ENCODE data around the gene SDR42E1.
A peak's percentile ranks its signal among the peaks of the same experiment; 100 is the strongest.

SDR42E1 gene, protein sequence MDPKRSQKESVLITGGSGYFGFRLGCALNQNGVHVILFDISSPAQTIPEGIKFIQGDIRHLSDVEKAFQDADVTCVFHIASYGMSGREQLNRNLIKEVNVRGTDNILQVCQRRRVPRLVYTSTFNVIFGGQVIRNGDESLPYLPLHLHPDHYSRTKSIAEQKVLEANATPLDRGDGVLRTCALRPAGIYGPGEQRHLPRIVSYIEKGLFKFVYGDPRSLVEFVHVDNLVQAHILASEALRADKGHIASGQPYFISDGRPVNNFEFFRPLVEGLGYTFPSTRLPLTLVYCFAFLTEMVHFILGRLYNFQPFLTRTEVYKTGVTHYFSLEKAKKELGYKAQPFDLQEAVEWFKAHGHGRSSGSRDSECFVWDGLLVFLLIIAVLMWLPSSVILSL

GRCh38 chr16:82011199-82011641 is at the start of gene SDR42E1:
Gene SDR42E1, minus strand, starts transcription at chr16:82011470. Its CDS starts 10,612 bp downstream, at chr16:82000858.
- peak; percentile 41 to 69 (median 52) for DNase-seq

- DNase-seq, result no peak
Observed at GRCh38 chr16:82059983-82060421, 48.7 kb upstream of the SDR42E1 start.

DNA sequence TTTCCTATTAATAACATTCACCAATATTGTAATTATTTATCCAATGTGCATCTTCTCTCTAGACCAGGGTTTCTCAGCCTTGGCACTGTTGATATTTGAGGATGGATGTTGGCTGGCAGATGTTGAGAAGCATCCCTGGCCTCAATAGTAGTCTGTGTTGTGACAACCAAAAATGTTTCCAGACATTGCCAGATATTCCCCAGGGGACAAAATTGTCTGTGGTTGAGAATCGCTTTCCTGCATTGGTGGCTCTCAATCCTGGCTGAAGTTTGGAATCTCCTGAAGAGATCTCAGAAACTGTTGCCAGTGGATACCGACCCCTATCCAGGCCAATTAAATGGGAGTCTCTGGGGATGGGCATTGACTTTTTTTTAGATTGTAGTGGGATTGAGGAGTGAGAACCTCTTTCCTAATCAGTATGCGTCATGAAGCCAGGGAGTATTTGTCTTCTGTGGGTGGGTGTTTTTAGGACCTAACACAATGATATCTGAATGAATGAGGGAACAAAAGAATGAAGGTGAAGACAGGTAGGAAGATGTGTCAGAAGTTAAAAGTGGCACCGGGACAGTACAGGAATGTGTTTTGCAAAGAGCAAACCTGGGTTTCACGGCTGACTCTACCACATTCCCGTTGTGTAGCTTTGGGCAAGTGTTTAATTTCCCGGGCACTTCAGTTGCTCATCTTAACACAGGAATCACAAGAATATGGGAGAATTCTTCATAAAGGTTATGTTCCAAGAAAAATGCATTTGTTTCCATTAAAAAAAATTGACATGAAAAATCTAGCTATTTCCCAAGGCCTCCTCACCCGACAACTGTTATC is 48.1 kb upstream of the SDR42E1 start:
- DNase-seq, result no peak

DNA sequence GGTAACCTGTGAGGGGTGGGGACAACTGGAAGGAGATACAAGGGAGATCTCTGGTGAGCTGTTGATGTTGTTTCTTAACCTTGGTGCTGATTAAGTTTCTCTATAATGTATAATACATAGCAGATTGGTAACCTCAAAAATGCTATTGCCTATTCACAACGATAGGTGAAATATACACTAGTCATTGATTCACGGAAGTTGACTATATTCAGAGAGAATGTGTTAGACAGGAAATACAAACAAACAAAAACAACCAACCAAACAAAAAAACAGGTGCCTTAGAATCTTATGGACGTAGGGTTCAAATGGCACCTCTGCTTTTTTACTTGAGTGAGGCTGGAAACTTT is 45.3 kb upstream of the SDR42E1 start:
- DNase-seq, result no peak

GRCh38 chr16:82055728-82056549 is 44.7 kb upstream of the SDR42E1 start:
- no peak for DNase-seq

- no peak for DNase-seq
Observed at GRCh38 chr16:82055117-82055516, 43.8 kb upstream of the SDR42E1 start.

DNA sequence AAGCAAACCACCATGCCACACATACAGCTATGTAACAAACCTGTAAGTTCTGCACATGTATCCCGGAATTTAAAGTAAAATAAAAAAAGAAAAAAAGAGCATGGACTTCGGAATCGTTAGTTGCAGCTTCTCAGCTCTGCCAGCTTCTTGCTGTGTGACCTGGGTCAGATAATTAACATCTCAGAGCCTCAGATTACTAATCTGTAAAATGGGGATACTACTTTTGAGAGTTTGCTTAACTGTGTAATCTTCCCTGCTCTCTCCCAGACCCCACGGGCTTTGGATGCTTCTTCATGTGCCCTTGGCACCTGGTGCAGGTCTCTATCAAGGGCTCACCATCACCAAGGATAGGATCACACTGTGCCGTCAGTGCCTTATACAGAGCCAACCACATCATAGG is 40.4 kb upstream of the SDR42E1 start:
- DNase-seq, result no peak

DNA sequence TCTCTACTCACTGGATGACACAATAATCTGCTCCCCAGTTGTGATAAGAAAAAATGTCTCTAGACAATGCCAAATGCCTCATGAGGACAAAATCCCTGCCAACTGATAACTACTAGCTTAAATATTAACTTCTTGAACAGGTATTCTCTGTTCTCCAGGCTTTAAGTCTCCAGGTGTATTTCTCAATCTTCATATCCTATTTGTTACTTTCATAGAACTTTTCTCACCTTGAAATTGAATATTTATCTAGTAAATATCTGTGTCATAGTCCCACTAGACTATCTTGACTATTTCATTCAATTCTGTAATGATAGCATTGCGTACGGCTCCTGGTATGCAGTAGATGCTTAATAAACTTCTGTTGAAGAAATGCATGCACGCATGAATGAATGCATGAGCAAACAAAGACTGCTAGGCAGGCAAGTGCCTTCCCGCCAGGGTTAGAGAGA is 39.7 kb upstream of the SDR42E1 start:
- no peak for DNase-seq

DNA sequence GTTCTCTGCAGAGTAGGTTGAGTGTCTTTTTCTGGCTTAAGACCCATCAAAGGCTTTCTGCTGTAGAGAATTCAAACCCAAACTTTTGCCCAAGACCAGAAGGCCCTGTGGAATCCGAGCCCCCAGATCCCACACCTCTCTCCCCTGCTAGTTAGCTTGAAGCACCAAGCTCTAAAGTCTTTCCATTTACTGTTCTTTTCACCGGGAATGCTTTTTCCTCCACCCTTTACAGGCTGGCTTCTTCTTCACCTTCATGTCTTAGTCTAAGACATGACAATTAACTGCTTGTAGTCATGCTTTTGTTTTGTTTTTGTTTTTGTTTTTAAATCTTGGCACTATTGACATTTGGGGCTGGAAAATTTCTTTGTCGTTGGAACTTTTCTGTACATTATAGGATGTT is 39.2 kb upstream of the SDR42E1 start:
- DNase-seq, result no peak

GRCh38 chr16:82049484-82049883 is 38.2 kb upstream of the SDR42E1 start:
- DNase-seq, result no peak

- no peak for DNase-seq
Observed at GRCh38 chr16:82047787-82048186, 36.5 kb upstream of the SDR42E1 start.

GRCh38 chr16:82047374-82047773 is 36.1 kb upstream of the SDR42E1 start:
- DNase-seq, result no peak

DNA sequence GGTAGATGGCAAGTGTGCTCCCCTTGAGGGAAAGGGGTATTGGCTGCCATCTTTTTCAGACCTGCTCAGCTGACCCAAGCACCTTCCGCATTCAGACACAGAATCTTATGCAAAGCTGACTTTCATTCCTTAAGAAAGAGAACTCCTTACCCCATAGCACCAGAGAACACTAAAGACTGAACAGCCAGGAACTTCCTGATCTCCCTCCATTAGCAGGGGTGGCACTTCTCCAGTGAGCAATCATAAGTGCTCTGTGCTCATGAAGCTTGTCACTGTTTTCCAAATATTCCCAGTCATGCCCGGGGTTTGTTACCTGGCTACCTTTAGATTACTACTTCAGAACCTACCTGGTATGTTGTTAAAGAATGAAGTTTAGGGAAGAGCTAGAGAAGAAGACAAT is 35.7 kb upstream of the SDR42E1 start:
- DNase-seq, result no peak

DNA sequence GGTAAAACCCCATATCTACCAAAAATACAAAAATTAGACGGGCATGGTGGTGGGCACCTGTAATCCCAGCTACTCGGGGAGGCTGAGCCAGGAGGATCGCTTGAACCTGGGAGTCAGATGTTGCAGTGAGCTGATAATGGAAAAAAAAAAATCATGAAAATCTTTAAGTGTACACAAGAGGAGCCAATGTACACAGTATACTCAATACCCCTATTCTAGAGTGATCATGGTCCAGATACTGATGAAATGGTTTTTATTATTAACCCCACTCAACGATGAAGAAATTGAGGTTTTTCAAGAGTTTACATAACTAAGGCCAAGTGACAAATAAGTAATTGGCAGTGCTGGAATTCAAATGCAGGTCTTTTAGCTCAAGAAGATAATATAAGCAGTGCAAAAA is 35.3 kb upstream of the SDR42E1 start:
- no peak for DNase-seq

DNA sequence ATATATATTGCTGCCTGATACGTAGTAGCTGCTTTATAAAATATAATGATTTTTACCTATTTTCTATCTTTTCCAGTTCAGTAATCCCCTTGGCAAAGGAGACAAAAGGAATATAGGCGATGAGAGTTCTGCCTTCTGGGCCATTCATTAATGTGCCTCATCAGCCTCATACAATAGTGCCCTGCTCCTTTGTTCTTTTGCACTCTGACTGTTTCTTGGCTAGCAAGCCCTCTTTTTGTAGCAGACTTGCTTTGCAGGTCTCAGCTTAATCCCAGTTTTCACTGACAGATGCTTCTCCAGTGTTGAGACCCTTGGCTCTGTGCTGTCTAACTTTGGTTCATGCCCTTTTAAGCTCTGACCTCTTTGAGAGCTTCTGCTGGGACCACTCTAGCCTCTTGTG is 34.2 kb upstream of the SDR42E1 start:
- DNase-seq, result no peak

GRCh38 chr16:82044585-82044911 is 33.3 kb upstream of the SDR42E1 start:
- DNase-seq, result no peak

DNA sequence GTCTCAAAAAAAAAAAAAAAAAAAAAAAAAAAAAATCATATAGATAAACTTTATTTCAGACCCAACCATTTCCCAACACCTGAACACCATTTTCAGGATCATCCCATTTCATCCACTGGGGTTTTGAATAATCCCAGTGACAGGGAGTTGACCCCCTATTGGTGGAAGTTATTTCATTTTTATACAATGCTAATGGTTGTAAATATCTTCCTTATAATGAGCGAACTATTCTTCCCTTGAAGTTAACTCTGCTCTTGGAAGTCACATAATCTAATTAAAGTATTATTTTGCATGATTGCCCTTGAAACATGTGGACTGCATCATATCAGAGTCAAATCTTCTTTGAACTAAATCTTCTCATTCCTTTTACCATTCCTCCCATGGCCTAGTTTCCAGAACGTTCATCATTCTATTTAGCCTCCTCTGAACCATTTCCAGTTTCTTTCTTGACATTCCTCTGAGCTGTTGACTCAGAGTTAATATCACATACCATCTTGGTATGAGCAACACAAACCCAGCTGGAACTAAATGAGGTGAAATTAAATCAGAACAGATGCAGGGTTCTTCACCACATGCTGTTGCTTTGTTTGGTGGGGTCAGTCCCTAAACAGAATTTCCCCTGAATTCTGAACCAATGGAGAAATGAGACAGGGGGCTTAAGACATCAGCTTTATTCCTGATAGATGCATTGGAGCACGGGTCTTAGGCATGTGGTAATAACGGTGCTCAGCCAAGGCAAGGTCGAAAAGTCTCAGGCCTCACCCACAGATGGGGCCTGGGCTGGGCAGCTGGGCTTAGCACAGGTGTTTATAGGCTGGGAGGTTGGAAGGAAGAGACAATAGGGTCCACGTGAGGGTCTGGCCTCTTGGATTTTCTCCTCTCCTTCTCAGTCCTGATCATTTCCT is 32.7 kb upstream of the SDR42E1 start:
- DNase-seq, result no peak

DNA sequence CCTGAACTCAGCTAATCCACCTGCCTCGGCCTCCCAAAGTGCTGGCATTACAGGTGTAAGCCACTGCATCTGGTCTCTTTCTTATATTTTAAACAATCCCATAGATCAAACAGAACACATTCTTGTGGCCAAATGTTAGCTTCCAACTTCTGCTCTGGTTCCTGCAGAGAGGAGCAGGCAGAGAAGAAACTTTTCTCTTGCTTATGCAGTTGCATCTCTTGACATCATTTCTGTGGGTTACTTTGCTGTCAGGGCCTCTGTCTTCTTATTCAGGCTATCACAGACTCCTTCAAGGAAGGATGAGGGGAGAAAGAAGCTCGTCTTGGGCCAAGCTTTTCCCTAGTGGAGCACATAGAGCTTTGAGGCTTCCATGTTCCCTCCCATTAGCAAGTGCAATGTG is 31.6 kb upstream of the SDR42E1 start:
- DNase-seq, result no peak

DNA sequence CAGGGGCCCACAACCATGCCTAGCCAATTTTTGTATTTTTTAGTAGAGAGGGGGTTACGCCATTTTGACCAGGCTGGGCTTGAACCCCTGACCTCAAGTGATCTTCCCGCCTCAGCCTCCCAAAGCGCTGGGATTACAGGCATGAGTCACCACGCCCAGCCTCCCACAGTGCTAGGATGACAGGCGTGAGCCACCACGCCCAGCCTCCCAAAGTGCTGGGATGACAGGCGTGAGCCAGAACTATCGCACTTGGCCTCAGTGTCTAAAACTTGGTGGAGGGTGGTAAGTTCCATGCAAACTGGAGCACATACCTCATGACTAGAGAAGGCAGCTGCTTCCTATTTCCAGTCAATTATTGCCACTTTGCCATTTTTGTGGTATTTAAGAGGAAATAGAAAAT is 30.9 kb upstream of the SDR42E1 start:
- no peak for DNase-seq

DNA sequence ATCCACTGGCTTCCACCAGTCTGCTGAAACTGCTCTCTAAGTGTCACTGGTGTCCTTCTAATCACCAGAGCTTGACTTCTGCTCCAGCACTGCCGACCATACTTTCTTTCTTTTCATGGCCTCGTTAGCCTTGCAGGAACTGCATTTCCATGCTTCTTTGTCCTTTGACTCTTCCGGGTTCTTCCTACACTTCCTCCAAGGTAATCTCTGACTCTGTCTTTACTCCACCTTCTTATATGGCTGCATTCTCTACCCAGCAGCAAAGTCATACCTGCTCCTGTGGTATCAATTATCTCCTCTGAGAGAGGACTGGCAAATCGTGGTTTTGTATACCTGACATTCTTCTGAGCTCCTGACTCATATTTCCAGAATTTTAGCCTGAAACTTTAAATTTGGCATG is 30.3 kb upstream of the SDR42E1 start:
- no peak for DNase-seq

GRCh38 chr16:82040296-82040695 is 29.0 kb upstream of the SDR42E1 start:
- no peak for DNase-seq

DNA sequence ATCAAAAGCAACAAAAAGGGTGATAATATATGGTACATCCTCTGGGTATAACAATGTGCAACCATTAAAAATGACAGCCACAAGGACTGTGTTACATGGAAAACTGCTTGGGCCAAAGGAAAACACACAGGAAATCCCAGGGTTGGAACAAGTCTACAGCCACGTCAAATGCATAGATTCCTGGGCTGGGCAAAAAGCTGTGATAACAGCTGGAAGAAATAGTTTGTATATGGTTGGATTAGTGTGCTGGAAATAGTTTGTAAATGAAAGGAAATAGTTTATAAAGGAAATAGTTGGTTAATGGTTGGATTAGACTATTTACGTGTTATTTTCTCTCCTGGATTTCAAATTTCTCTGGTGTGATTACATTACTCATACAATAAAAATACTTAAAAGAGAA is 26.4 kb upstream of the SDR42E1 start:
- no peak for DNase-seq

Measured in stimulated activated naive CD4-positive, alpha-beta T cell (primary cell).